ENCODE data around the gene CLEC10A.

DNA sequence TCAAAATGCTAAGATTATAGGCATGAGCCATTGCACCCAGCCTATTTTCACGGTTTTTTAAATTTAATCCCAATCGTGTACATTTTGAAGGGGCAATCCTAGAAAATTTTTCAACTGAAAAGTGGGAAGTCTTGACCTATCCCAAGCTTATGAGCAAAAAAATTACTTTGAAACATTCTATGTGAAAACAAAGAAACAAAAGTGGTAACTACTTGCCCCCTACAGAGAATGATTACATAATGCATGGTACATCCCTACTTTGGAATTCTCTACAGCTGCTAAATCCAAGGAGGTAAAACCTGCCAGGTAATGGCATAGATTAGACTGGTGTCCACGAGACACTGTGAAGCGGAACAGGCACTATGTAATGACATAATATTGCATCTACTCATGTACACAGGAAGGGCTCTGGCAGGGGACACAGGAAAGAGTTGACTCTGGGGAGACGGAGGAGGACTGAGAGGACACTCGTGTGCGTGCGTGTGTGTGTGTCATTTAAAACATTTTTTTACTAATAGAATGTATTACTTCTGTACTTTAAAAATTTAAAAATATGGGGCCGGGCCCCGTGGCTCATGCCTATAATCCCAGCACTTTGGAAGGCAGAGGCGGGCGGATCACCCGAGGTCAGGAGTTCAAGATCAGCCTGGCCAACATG lies 18.9 kb upstream of the CLEC10A start:
- TF ChIP-seq CTCF (conservative IDR thresholded peaks at IDR 0.05) (no peak), EZH2 (IDR thresholded peaks at IDR 0.05; ENCODE audit: low read depth) (no peak)
